Endothelial cell of umbilical vein (primary cell): Measurements from ENCODE around the gene MMP28. TPM values are rescaled to one million over a fixed set of nuclear protein-coding genes. Genes with fewer than 3 reads are reported as not detected.
"Not testable (repeated sequence)": the region's sequence is repeated elsewhere in the genome, so short reads cannot be mapped to it uniquely, and the experiment has no call there.

Experiments used
- BruUV-seq: library from RNA; stranded (reverse); fragments of 400-500 nt; replicated peaks from 2 replicates; lab custom pipeline; 2021; lab: Mats Ljungman, UMichigan
- CTCF ChIA-PET: fragments of 300-600, 350-600 bp; sonication (Branson Sonifier 250); formaldehyde crosslinking; loops from one replicate; lab custom pipeline; 2021; ENCODE audit warnings: antibody characterized with exemption, inconsistent platforms; lab: Charles Lee
- POLR2A ChIA-PET: fragments of 300-600, 350-600 bp; sonication (Branson Sonifier 250); formaldehyde crosslinking; loops from one replicate; lab custom pipeline; 2021; ENCODE audit warnings: antibody characterized with exemption, inconsistent platforms; lab: Charles Lee
- DNase-seq: peaks from one replicate; pipeline ENCODE4 v3.0.0-alpha.2; 2011; ENCODE audit warnings: low read depth, low spot score
- FAIRE-seq: peaks from 2 replicates; lab custom pipeline; 2011; peaks lifted over from hg19 to GRCh38; lab: Jason Lieb, UNC
- H2AFZ ChIP-seq: 2 replicates; pipeline ENCODE4 v1.6.0; 2012; ENCODE audit warnings: low read depth, low read length, control low read depth, inconsistent platforms
- H3K27ac ChIP-seq: 2 replicates; pipeline ENCODE4 v1.5.1; 2011; ENCODE audit warnings: low read depth, mild to moderate bottlenecking, control low read depth, low read length, moderate library complexity; ENCODE audit not compliant: insufficient read depth
- H3K27me3 ChIP-seq, 2 experiments: 2 replicates each; pipeline versions ENCODE4 v1.6.0 to v1.6.1; 2011; ENCODE audit warnings: low read length in 2 of 2, mixed read lengths in 1 of 2; ENCODE audit not compliant: control insufficient read depth in 2 of 2, insufficient read depth in 2 of 2
- H3K36me3 ChIP-seq, 2 experiments: 2 replicates in 1 of 2; 3 replicates in 1 of 2; pipeline ENCODE4 v1.5.1; 2011; ENCODE audit warnings: low read length in 2 of 2, mild to moderate bottlenecking in 1 of 2, moderate library complexity in 1 of 2; ENCODE audit not compliant: control insufficient read depth in 2 of 2, insufficient read depth in 2 of 2; ENCODE audit errors: extremely low read depth in 1 of 2
- H3K4me1 ChIP-seq: 3 replicates; pipeline ENCODE4 v1.5.1; 2011; ENCODE audit warnings: mild to moderate bottlenecking, low read length; ENCODE audit not compliant: control insufficient read depth, insufficient read depth; ENCODE audit errors: extremely low read depth
- H3K4me2 ChIP-seq: 2 replicates; pipeline ENCODE4 v1.6.1; 2011; ENCODE audit warnings: low read length, control low read depth, mixed read lengths; ENCODE audit not compliant: insufficient read depth
- H3K4me3 ChIP-seq, 3 experiments: fragments of 200-600 bp in 1 of 3; sonication (generic), shearing (Covaris generic) in 1 of 3; replicated peaks in 1 of 3; 2 replicates each; pipeline ENCODE4 v1.5.1; 2011 to 2016; ENCODE audit warnings: control low read depth in 3 of 3, low read length in 3 of 3, mild to moderate bottlenecking in 2 of 3, inconsistent platforms in 1 of 3, low read depth in 1 of 3, moderate library complexity in 1 of 3; ENCODE audit not compliant: insufficient read depth in 1 of 3
- H3K79me2 ChIP-seq: 2 replicates; pipeline ENCODE4 v1.6.0; 2012; ENCODE audit warnings: low read length, inconsistent platforms; ENCODE audit not compliant: control insufficient read depth, insufficient read depth
- H3K9ac ChIP-seq: replicated peaks from 2 replicates; pipeline ENCODE3; 2011; ENCODE audit warnings: low read length, control low read depth; ENCODE audit not compliant: insufficient read depth; ENCODE audit errors: extremely low read depth
- H3K9me1 ChIP-seq: replicated peaks from 3 replicates; pipeline ENCODE4 v1.6.0; 2011; ENCODE audit warnings: mild to moderate bottlenecking, low read length; ENCODE audit not compliant: control insufficient read depth, insufficient read depth; ENCODE audit errors: extremely low read depth
- H3K9me3 ChIP-seq: replicated peaks from 2 replicates; pipeline ENCODE4 v1.5.1; 2012; ENCODE audit warnings: low read length, inconsistent platforms; ENCODE audit not compliant: control insufficient read depth, insufficient read depth
- H4K20me1 ChIP-seq: replicated peaks from 2 replicates; pipeline ENCODE3; 2011; ENCODE audit warnings: mild to moderate bottlenecking, low read length; ENCODE audit not compliant: control insufficient read depth, insufficient read depth; ENCODE audit errors: extremely low read depth
- EZH2 ChIP-seq: IDR thresholded peaks from 2 replicates; pipeline ENCODE4 v1.6.1; 2012; ENCODE audit warnings: borderline replicate concordance, low read depth, mild to moderate bottlenecking, moderate library complexity, low read length, inconsistent platforms; ENCODE audit not compliant: severe bottlenecking
- FOS ChIP-seq: IDR thresholded peaks from 2 replicates; pipeline ENCODE4 v1.6.1; 2011; ENCODE audit warnings: mild to moderate bottlenecking, low read length, moderate library complexity, borderline replicate concordance; ENCODE audit not compliant: insufficient read depth
- GATA2 ChIP-seq: IDR thresholded peaks from 2 replicates; pipeline ENCODE4 v1.7.0; 2011; ENCODE audit warnings: low read depth, mild to moderate bottlenecking, moderate library complexity, mixed read lengths, low read length; ENCODE audit not compliant: insufficient read length, insufficient read depth
- JUN ChIP-seq: IDR thresholded peaks from 2 replicates; pipeline ENCODE4 v1.6.1; 2011; ENCODE audit warnings: borderline replicate concordance, low read depth; ENCODE audit not compliant: insufficient read length, insufficient read depth
- MAX ChIP-seq: IDR thresholded peaks from 2 replicates; pipeline ENCODE4 v1.6.1; 2011; ENCODE audit not compliant: insufficient read depth, insufficient read length
- MYC ChIP-seq: IDR thresholded peaks from one replicate; pipeline ENCODE4 v1.6.1; 2011; ENCODE audit warnings: mild to moderate bottlenecking, low read depth, low read length
- POLR2A ChIP-seq: IDR thresholded peaks from 2 replicates; pipeline ENCODE4 v1.6.1; 2012; ENCODE audit warnings: low read depth, mild to moderate bottlenecking, control low read depth, low read length
- POLR2AphosphoS5 ChIP-seq: IDR thresholded peaks from 2 replicates; pipeline ENCODE4 v1.6.1; 2012; ENCODE audit warnings: low read depth, mild to moderate bottlenecking, control low read depth, low read length, moderate library complexity; ENCODE audit not compliant: insufficient read depth
- dilution Hi-C: fragments of 300-500 bp; cut with MboI; formaldehyde crosslinking; loops from one replicate; pipeline ENCODE4 v1.15.0; 2019; ENCODE audit warnings: low sequenced_read_pairs; ENCODE audit not compliant: extremely low pct_ligation_motif_present
- intact Hi-C: fragments of 100-400 bp; cut with micrococcal nuclease; formaldehyde crosslinking; loops from one replicate; pipeline ENCODE4 v1.10.0; 2022
- polyA plus RNA-seq, 4 experiments: library from polyadenylated mRNA; depleted of rRNA in 3 of 4; stranded (reverse) in 3 of 4; unstranded in 1 of 4; fragments of >200 nt; gene quantifications; 2 replicates each; pipeline versions ENCODE4 v1.2.1 to v1.2.3, GENCODE V29; 2011 to 2012; ENCODE audit warnings: missing spikeins in 1 of 4
- total RNA-seq: library from RNA; stranded (reverse); gene quantifications from 2 replicates; pipeline ENCODE4 v1.2.3, GENCODE V29; 2021
- TF ChIP-seq, protein P1 (sequence below), 2 donors: IDR thresholded peaks; 1 replicate in 1 of 2; 2 replicates in 1 of 2; pipeline ENCODE4 v1.5.1; 2011; ENCODE audit warnings: low read length in 2 of 2, mild to moderate bottlenecking in 2 of 2, moderate library complexity in 2 of 2, control low read depth in 1 of 2, inconsistent platforms in 1 of 2, low read depth in 1 of 2; ENCODE audit not compliant: insufficient read depth in 1 of 2; ENCODE audit errors: extremely low read depth in 1 of 2

MMP28 gene
- total and polyA plus RNA-seq, 2 donors (not counting 3 experiments of a cell fraction or from before 2014, with no cell fraction given) = 6.1 to 7.1 TPM

DNA sequence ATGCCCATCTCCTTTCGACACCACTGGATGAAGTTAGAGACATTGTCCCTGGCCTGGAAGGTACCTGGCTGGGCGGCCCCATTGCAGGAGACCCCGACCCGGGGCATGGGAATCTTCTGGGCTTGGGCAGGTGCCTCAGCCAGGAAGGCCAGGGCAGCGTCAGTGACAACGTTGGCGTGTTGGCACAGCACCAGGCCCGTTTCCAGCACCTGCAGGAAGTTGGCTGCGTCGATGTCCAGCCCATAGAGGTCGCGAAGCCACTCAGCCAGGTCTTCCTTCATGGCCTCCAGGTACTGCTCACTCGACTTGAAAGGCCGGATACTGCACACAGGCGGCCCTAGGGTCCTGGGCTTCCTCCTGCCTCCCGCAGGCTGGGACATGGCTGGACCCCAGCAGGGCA lies 43.0 kb downstream of the MMP28 start:
- no peak overlapping the region for H2AFZ ChIP-seq
- no peaks in the 10 kb centered on the region for H3K9me3 ChIP-seq
- no peak overlapping the region for H3K4me3 ChIP-seq
- FAIRE-seq (no peak), DNase-seq (no peak)
- dilution Hi-C loops = no loop called here
- H3K36me3 ChIP-seq = no peaks in the 10 kb centered on the region
- H3K27ac ChIP-seq = no peak overlapping the region
- no peaks in the 10 kb centered on the region for H3K79me2 ChIP-seq
- intact Hi-C loops = no loop called here
- TF ChIP-seq MYC = no peak
- TF ChIP-seq MAX = no peak
- TF ChIP-seq GATA2 = no peak
- no peak for TF ChIP-seq EZH2
- TF ChIP-seq JUN = no peak
- TF ChIP-seq FOS = no peak
- TF ChIP-seq, protein P1, sequence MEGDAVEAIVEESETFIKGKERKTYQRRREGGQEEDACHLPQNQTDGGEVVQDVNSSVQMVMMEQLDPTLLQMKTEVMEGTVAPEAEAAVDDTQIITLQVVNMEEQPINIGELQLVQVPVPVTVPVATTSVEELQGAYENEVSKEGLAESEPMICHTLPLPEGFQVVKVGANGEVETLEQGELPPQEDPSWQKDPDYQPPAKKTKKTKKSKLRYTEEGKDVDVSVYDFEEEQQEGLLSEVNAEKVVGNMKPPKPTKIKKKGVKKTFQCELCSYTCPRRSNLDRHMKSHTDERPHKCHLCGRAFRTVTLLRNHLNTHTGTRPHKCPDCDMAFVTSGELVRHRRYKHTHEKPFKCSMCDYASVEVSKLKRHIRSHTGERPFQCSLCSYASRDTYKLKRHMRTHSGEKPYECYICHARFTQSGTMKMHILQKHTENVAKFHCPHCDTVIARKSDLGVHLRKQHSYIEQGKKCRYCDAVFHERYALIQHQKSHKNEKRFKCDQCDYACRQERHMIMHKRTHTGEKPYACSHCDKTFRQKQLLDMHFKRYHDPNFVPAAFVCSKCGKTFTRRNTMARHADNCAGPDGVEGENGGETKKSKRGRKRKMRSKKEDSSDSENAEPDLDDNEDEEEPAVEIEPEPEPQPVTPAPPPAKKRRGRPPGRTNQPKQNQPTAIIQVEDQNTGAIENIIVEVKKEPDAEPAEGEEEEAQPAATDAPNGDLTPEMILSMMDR (IDR thresholded peaks at IDR 0.05; ENCODE audit: extremely low read depth in 1 of 2, insufficient read depth in 1 of 2, low read depth in 1 of 2, low read length in 2 of 2) = no peak
- no peak for TF ChIP-seq POLR2AphosphoS5
- no peak for TF ChIP-seq POLR2A
- BruUV-seq = no TSS peak
- H3K9ac ChIP-seq = no peak overlapping the region
- no peaks in the 10 kb centered on the region for H4K20me1 ChIP-seq
- no peaks in the 10 kb centered on the region for H3K9me1 ChIP-seq
- H3K4me2 ChIP-seq = no peak overlapping the region
- POLR2A ChIA-PET = no interaction called here
- peaks cover 27 to 30% of the 10 kb centered on the region in 2 experiments for H3K27me3 ChIP-seq
- CTCF ChIA-PET = interaction anchor here (3.2 kb wide), 1 partner anchor 12 kb away, joined by 22 read pairs; no protein-coding TSS in a partner anchor
- no peaks in the 10 kb centered on the region for H3K4me1 ChIP-seq

- FAIRE-seq, H3K9me1 ChIP-seq, BruUV-seq, intact Hi-C loops, H3K27ac ChIP-seq, POLR2A ChIA-PET, H3K9me3 ChIP-seq, DNase-seq, H3K4me2 ChIP-seq, H3K79me2 ChIP-seq, H3K36me3 ChIP-seq, H3K4me1 ChIP-seq, H3K4me3 ChIP-seq, H2AFZ ChIP-seq, H4K20me1 ChIP-seq, H3K9ac ChIP-seq, dilution Hi-C loops: not testable (repeated sequence)
- H3K27me3 ChIP-seq = peaks cover 27 to 28% of the 10 kb centered on the region in 2 experiments
- CTCF ChIA-PET = interaction anchor here (0.6 to 5.2 kb wide), 3 partner anchors 10 to 54 kb away, joined by 3 to 51 read pairs (median 3); no protein-coding TSS in a partner anchor
These were observed 43.9 kb downstream of the MMP28 start for GRCh38 chr17:35751541-35751940.
